Fibroblast of upper back skin (primary cell): ENCODE measurements around the gene FBXO36.
A peak's percentile ranks its signal among the peaks of the same experiment; 100 is the strongest.

Experiments used
- DNase-seq: peaks from one replicate; pipeline ENCODE4 v3.0.0-alpha.2; 2013

The FBXO36 gene

GRCh38 chr2:230053753-230054478 lies 131.6 kb downstream of the FBXO36 start:
- peak; percentile 66 for DNase-seq

GRCh38 chr2:230060672-230061293 lies 138.5 kb downstream of the FBXO36 start:
- DNase-seq: no peak
